ENCODE data around the gene AMPD2.
"Not testable (repeated sequence)": the region's sequence is repeated elsewhere in the genome, so short reads cannot be mapped to it uniquely, and the experiment has no call there.

AMPD2 gene

GRCh38 chr1:109652402-109652801 lies 32.8 kb downstream of the AMPD2 start:
- no peak for DNase-seq (ENCODE audit: low spot score)

DNA sequence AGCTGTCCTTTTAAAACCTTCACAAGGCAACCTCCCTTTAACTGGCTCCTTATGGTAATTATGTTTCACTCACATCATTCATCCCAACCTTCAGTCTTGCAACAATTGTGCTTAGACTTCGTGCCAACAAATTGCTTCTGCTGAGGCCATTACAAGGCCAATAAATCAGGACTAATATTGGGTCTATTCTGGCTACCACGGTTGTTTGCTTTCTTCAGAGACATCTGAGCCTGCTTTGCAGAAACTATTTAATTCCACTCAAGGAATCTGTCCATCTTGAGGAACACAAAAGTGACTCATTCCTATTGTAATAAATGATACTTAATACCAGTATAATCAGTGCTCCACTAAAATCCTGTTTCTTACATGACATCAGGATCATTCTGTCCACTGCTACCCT lies 33.7 kb downstream of the AMPD2 start:
- DNase-seq (ENCODE audit: low spot score), result no peak

DNA sequence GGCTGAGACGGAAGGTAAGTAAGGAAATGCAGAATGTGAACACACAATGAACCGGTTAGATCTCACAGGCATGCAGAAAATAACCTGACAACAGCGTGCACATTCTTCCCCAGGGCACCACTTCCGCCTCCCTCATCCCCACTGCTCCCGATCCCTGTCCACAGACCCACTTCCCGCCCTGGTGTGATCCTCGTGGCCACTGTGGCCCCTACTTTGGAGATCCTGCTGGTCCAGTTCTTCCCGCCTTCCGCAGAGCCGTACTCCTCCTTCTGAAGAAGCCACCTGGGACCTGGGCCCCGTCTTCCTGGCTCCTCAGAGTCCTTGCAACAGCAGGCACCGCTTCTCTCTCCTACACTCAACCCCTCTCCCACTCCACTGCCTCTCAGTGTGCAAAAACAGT lies 34.9 kb downstream of the AMPD2 start:
- no peak for DNase-seq (ENCODE audit: low spot score)

DNA sequence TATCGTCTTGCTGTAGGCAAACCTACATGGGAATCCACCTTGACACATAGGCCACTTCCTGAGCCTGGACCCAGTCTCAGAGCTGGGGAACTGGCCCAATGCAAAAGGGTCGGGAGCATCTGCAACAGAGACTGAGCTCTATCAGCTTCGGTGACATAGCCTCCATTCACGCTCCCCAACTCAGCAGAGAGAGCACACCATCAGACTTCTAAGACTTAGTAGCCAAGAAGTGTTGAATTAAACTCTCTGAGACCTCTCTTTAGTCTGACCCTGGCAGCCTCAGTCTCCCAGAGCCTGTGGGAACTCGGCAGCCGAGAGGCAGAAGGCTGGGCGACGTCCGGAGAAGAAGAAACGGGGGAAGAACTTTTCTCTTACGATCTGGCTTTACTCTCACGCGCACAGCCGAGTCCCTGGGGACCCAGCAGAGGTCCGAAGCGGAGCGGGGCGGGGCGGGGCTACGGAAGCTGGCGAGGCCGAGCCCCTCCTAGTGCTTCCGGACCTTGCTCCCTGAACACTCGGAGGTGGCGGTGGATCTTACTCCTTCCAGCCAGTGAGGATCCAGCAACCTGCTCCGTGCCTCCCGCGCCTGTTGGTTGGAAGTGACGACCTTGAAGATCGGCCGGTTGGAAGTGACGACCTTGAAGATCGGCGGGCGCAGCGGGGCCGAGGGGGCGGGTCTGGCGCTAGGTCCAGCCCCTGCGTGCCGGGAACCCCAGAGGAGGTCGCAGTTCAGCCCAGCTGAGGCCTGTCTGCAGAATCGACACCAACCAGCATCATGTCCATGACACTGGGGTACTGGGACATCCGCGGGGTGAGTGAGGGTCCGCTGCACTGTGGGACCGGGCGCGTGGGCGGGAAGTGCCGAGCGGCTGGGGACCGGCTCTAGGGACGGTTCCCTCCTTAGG lies 36.2 kb downstream of the AMPD2 start, which contains the start of gene GSTM4:
Gene GSTM4, plus strand, starts transcription at position 485 of the 905 bp plus-strand sequence. Its CDS starts 291 bp downstream, at position 776.
- DNase-seq (ENCODE audit: low spot score), result peak; percentile 89

- no peak for DNase-seq (ENCODE audit: low spot score)
Observed at GRCh38 chr1:109657395-109657794, 37.8 kb downstream of the AMPD2 start.

DNA sequence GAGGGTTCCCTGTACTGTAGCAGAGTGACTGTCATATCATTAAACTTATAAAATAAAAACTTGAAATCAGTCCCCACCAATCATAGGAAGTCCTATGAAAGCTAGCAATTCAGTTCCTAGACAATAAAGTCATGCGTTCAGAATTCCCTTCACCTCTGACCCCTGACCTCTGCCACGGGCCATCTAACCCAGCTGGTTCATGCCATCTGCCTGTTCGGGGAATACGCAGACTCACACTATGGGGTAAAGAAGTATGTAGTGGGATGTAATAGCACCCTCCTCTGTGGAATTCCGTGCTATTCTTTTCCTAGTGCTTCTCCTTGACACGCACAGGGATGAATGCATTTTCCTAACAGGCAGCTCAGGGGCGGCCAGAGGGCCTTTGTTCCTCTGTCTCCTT lies 38.3 kb downstream of the AMPD2 start:
- no peak for DNase-seq (ENCODE audit: low spot score)

DNA sequence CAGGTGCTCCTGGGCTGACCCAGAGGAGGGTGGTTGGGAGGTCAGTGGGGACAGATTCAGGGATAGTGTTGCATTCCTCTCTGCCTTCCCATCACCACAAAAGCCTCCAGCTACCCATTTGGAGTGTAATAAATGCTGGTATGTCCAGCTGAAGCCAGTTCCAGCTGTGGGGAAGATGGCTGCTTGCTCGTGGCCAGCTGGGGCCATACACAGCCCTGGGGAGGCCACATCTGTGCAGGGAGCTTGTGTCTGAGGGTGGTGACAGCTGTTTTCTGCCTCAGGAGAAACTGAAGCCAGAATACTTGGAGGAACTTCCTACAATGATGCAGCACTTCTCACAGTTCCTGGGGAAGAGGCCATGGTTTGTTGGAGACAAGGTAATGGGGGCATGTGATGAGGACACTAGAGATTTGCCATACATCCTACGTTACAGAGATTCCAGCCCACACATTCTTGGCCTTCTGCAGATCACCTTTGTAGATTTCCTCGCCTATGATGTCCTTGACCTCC lies 39.0 kb downstream of the AMPD2 start:
- no peak for DNase-seq (ENCODE audit: low spot score)

DNA sequence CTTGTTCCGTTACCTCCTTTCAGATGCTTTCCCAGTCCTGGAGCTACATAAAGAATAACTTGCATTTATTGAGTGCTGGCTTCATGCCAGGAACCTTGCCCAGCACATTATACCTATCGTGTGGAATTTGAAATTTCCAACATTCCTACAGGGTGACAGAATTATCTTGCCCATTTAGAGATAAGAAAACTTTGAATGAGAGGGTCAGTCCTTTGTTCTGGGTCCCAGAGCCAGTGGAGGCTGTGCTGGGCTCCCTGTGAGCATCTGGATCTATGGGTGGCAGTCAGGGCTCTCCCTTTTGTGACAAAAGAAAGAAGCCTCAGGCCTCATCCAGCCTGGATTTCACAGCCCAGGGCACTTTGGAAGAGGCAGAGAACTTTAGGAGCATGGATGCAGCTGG lies 39.5 kb downstream of the AMPD2 start:
- no peak for DNase-seq (ENCODE audit: low spot score)

DNA sequence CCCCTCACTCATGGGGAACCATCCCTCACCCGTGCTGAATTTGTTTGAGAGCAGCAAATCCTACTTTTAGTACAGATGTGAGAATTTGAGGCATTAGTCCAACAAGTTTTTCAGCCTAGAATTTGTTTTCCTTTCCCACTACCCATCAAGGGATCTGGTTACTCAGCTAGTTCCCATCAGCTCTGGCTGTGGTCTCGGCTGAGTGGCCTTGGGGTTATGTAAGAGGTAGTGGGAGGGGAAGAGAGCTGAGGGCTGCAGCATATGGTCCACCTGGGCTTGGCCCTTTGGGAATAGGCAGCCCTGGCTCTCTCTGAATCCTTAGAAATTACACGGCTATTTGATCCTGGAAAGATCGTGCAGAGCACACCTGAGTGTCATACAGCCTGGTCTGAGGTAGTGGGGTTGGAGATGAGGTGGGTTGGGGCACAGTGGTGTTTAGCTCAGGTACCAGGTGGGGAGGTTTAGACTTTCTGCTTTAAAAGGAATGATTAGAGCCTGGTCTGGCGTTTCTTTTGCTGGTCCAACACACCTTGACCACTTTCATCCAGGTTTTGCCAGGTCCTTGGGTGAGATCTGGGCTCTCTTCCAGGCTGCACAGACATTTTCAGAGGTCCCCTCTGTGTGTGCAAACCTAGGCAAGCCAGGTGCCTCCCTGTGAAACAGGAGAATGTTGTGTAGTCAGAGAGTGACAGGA lies 40.5 kb downstream of the AMPD2 start:
- no peak for DNase-seq (ENCODE audit: low spot score)

- DNase-seq (ENCODE audit: low spot score), result not testable (repeated sequence)
Observed at GRCh38 chr1:109660691-109661026, 41.0 kb downstream of the AMPD2 start.

GRCh38 chr1:109661391-109661790 lies 41.8 kb downstream of the AMPD2 start:
- no peak for DNase-seq (ENCODE audit: low spot score)

- DNase-seq (ENCODE audit: low spot score), result no peak
Observed at GRCh38 chr1:109664671-109665070, 45.0 kb downstream of the AMPD2 start.

- peak; percentile 85 for DNase-seq (ENCODE audit: low spot score)
Observed at GRCh38 chr1:109667452-109668122, 48.0 kb downstream of the AMPD2 start, which contains the start of gene GSTM2. TSS of gene GSTM2 (plus strand) at chr1:109668057. CDS start at chr1:109668116, 59 bp downstream.

DNA sequence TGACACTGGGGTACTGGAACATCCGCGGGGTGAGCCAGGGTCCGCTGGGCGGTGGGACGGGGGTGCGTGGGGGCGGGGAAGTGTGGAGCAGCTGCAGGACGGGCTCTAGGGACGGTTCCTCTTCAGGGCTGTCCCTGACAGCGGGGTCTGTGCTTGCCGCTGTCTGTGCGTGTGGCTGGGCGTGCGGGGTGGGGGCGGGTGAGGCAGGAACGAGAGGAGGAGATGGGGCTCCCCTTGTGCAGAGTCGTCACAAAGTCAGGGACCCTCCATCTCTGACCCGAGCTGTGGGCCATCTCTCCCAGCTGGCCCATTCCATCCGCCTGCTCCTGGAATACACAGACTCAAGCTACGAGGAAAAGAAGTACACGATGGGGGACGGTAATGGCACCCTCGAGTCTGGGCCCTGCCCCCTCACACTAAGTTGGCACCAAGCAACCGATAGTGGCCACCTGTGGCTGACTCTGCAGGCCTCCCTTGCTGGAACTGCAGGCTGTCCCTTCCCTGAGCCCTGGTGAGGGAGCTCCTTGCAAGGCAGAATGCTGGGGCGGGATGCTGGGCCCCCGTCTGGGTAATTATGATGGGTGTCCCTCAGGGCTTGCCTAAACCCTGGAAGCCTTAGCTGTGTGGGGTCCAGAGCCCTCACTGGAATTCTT lies 48.6 kb downstream of the AMPD2 start:
- DNase-seq (ENCODE audit: low spot score), result no peak

DNA sequence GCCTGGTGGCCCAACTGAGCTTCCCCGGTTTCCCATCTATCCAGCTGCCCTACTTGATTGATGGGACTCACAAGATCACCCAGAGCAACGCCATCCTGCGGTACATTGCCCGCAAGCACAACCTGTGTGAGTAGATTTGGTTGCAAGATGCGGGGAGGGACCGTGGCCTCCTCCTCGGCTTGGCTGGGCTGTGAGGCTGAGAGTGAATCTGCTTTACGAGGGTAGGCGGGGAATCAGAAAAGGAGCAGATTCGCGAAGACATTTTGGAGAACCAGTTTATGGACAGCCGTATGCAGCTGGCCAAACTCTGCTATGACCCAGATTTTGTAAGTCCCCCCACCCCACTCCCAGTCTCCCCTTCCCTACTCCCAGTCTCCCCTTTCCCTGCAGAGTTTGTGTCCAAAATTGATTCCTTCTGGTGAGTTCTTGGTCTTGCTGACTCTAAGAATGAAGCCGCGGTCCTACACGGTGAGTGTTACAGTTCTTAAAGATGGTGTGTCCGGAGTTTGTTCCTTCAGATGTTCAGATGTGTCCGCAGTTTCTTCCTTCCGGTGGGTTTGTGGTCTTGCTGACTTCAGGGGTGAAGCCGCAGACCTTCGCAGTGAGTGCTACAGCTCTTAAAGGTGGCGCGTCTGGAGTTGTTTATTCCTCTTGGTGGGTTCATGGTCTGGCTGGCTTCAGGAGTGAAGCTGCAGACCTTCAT lies 49.8 kb downstream of the AMPD2 start:
- no peak for DNase-seq (ENCODE audit: low spot score)

DNA sequence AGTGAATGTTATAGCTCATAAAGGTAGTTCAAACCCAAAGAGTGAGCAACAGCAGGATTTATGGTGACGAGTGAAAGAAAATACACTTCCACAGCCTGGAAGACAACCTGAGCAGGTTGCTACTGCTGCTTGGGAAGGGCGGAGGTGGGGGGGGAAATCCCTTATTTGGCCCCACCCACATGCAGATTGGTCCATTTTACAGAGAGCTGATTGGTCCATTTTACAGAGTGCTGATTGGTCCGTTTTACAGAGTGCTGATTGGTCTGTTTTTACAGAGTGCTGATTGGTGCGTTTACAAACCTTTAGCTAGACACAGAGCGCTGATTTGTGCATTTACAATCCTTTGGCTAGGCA lies 50.3 kb downstream of the AMPD2 start:
- DNase-seq (ENCODE audit: low spot score), result not testable (repeated sequence)

GRCh38 chr1:109671067-109671466 lies 51.4 kb downstream of the AMPD2 start:
- no peak for DNase-seq (ENCODE audit: low spot score)

DNA sequence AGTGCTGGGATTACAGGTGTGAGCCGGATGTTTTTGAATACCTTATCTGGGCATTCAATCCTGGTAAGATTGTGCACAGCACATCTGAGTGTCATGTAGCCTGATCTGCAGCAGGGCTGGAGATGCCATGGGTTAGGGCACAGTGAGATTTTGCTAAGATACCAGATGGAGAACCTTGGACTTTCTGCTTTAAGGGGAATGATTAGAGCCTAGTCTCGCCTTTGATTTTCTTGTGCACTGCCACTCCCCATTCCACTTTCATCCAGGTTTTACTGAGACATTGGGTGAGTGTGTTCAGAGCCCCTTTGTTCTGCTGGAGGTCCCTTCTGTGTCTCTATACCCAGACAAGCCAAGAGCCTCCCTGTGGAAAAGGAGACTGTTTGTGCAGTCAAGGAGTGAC lies 54.2 kb downstream of the AMPD2 start:
- not testable (repeated sequence) for DNase-seq (ENCODE audit: low spot score)

- not testable (repeated sequence) for DNase-seq (ENCODE audit: low spot score)
Observed at GRCh38 chr1:109676683-109677381, 57.2 kb downstream of the AMPD2 start.

- no peak for DNase-seq (ENCODE audit: low spot score)
Observed at GRCh38 chr1:109677459-109677858, 57.8 kb downstream of the AMPD2 start.

- DNase-seq (ENCODE audit: low spot score), result not testable (repeated sequence)
Observed at GRCh38 chr1:109678637-109679036, 59.0 kb downstream of the AMPD2 start.

All from NAMALWA (cell line).